Astrocyte (in vitro differentiated cells and primary cell): ENCODE data around the gene CCDC200. TPM values are rescaled to one million over a fixed set of nuclear protein-coding genes. Genes with fewer than 3 reads are reported as not detected.

Experiments used
- DNase-seq: peaks from one replicate; pipeline ENCODE4 v3.0.0-alpha.2; 2010; ENCODE audit warnings: low read depth
- FAIRE-seq: peaks from 2 replicates; lab custom pipeline; 2011; peaks lifted over from hg19 to GRCh38; lab: Jason Lieb, UNC
- H2AFZ ChIP-seq: 2 replicates; pipeline ENCODE4 v1.6.0; 2012; ENCODE audit warnings: low read depth, low read length, inconsistent platforms
- H3K27ac ChIP-seq: 2 replicates; pipeline ENCODE4 v1.5.1; 2011; ENCODE audit warnings: low read depth, low read length, inconsistent platforms
- H3K27me3 ChIP-seq: 2 replicates; pipeline ENCODE4 v1.6.0; 2011; ENCODE audit warnings: low read length, inconsistent platforms; ENCODE audit not compliant: insufficient read depth
- H3K36me3 ChIP-seq: 2 replicates; pipeline ENCODE4 v1.5.1; 2011; ENCODE audit warnings: low read length, inconsistent platforms; ENCODE audit not compliant: insufficient read depth
- H3K4me1 ChIP-seq: 2 replicates; pipeline ENCODE4 v1.5.1; 2011; ENCODE audit warnings: low read length, inconsistent platforms; ENCODE audit not compliant: insufficient read depth
- H3K4me2 ChIP-seq: 2 replicates; pipeline ENCODE4 v1.6.0; 2012; ENCODE audit warnings: low read length, inconsistent platforms
- H3K4me3 ChIP-seq: 2 replicates; pipeline ENCODE4 v1.5.1; 2011; ENCODE audit warnings: low read depth, mild to moderate bottlenecking, low read length, inconsistent platforms; ENCODE audit not compliant: insufficient read depth
- H3K79me2 ChIP-seq: 2 replicates; pipeline ENCODE4 v1.6.0; 2012; ENCODE audit warnings: mild to moderate bottlenecking, low read length, inconsistent platforms; ENCODE audit not compliant: insufficient read depth
- H3K9ac ChIP-seq: 2 replicates; pipeline ENCODE4 v1.6.0; 2012; ENCODE audit warnings: mild to moderate bottlenecking, low read length, inconsistent platforms
- H3K9me3 ChIP-seq: 2 replicates; pipeline ENCODE4 v1.5.1; 2012; ENCODE audit warnings: low read depth, mild to moderate bottlenecking, low read length, inconsistent platforms; ENCODE audit not compliant: insufficient read depth
- H4K20me1 ChIP-seq: 2 replicates; pipeline ENCODE4 v1.6.0; 2012; ENCODE audit warnings: low read length, inconsistent platforms; ENCODE audit not compliant: insufficient read depth
- H3K27ac Mint-ChIP-seq: one replicate; pipeline ENCODE4 v1.8.0; 2021; ENCODE audit warnings: mild to moderate bottlenecking, mixed read lengths; ENCODE audit not compliant: unreplicated experiment
- H3K27me3 Mint-ChIP-seq: one replicate; pipeline ENCODE4 v1.8.0; 2021; ENCODE audit warnings: low read depth, mixed read lengths; ENCODE audit not compliant: unreplicated experiment
- H3K36me3 Mint-ChIP-seq: one replicate; pipeline ENCODE4 v1.8.0; 2021; ENCODE audit warnings: low read depth, mixed read lengths; ENCODE audit not compliant: unreplicated experiment
- H3K4me1 Mint-ChIP-seq: one replicate; pipeline ENCODE4 v1.8.0; 2021; ENCODE audit warnings: low read depth, mixed read lengths; ENCODE audit not compliant: unreplicated experiment
- H3K4me3 Mint-ChIP-seq: one replicate; pipeline ENCODE4 v1.8.0; 2021; ENCODE audit warnings: mild to moderate bottlenecking, moderate library complexity, mixed read lengths; ENCODE audit not compliant: unreplicated experiment
- H3K9me3 Mint-ChIP-seq: one replicate; pipeline ENCODE4 v1.8.0; 2021; ENCODE audit warnings: mild to moderate bottlenecking, mixed read lengths; ENCODE audit not compliant: unreplicated experiment
- EZH2 ChIP-seq: IDR thresholded peaks from 2 replicates; pipeline ENCODE4 v1.6.1; 2012; ENCODE audit warnings: mild to moderate bottlenecking, low read length, inconsistent platforms; ENCODE audit not compliant: insufficient read depth
- total RNA-seq: library from RNA; stranded (reverse); gene quantifications from 2 replicates; pipeline ENCODE4 v1.2.1, GENCODE V29; 2021
- TF ChIP-seq, protein P1 (sequence below): IDR thresholded peaks from 2 replicates; pipeline ENCODE4 v1.5.1; 2011; ENCODE audit warnings: low read depth, mild to moderate bottlenecking, inconsistent platforms, low read length, moderate library complexity; ENCODE audit not compliant: insufficient read depth

The CCDC200 gene
- total RNA-seq, 1 donor from 2014 or later, result not detected

GRCh38 chr17:43217614-43218087, 10.8 kb downstream of the CCDC200 start:
- DNase-seq, result no peak
- H3K9me3 Mint-ChIP-seq, result no peaks in the 10 kb centered on the region
- H3K27ac Mint-ChIP-seq, result no peak overlapping the region

DNA sequence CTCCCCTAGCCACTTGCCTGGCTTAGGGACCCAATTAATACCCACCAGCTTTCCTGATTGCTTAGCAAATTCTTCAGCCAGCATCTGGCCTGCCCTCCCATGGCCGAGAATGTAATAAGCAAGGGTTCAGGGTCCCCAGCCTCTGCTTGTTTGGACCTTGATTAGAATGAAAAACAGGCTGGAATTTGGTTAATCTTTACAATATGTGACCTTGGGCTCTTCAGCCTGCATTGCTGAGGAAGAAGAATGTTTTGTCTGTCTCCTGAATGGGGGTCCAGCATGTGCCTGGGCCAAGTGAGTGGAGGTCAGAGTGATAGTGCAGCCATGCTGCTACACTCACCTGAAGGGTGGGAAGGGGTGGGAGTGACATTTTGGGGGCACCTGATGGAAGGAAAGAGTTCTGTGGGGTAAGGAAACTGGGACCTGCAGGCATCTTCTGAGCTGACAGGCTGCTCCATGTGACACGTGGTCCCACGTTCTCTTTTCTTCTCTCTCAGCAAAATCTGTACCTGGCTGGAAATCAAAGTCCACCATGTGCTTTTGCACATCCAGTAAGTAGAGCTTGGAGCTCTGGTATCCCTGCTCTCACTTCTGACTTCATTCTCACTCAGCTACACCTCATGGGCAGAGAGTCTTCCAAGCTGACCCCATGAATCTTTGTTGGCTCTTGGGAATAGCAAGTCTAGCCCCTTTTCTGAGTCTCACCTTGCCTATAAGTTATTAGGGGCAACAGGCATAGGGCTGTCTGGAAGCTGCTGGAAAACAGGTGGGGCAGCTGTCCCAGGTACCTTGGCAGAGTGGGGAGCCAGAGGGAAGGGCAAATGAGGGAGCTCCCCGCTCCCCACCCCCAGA, 11.4 kb downstream of the CCDC200 start:
- Histone ChIP-seq H3K36me3 (peaks cover 27% of the 10 kb centered on the region), H3K27me3 (no peaks in the 10 kb centered on the region), H3K4me1 (peaks cover 5% of the 10 kb centered on the region), H3K4me2 (no peak overlapping the region), H3K4me3 (no peak overlapping the region), H3K9me3 (no peaks in the 10 kb centered on the region), H2AFZ (no peak overlapping the region), H3K9ac (no peak overlapping the region), H4K20me1 (peaks cover 15% of the 10 kb centered on the region), H3K27ac (no peak overlapping the region), H3K79me2 (peaks cover 16% of the 10 kb centered on the region)
- H3K4me1 Mint-ChIP-seq, result peaks cover 6% of the 10 kb centered on the region
- H3K36me3 Mint-ChIP-seq, result peaks cover 30% of the 10 kb centered on the region
- no peak overlapping the region for H3K27ac Mint-ChIP-seq
- no peak overlapping the region for H3K4me3 Mint-ChIP-seq
- TF ChIP-seq EZH2, result no peak
- TF ChIP-seq, protein P1, sequence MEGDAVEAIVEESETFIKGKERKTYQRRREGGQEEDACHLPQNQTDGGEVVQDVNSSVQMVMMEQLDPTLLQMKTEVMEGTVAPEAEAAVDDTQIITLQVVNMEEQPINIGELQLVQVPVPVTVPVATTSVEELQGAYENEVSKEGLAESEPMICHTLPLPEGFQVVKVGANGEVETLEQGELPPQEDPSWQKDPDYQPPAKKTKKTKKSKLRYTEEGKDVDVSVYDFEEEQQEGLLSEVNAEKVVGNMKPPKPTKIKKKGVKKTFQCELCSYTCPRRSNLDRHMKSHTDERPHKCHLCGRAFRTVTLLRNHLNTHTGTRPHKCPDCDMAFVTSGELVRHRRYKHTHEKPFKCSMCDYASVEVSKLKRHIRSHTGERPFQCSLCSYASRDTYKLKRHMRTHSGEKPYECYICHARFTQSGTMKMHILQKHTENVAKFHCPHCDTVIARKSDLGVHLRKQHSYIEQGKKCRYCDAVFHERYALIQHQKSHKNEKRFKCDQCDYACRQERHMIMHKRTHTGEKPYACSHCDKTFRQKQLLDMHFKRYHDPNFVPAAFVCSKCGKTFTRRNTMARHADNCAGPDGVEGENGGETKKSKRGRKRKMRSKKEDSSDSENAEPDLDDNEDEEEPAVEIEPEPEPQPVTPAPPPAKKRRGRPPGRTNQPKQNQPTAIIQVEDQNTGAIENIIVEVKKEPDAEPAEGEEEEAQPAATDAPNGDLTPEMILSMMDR, result no peak
- no peaks in the 10 kb centered on the region for H3K9me3 Mint-ChIP-seq
- no peak for FAIRE-seq
- H3K27me3 Mint-ChIP-seq, result no peaks in the 10 kb centered on the region
- DNase-seq, result no peak

More at GRCh38 chr17:43217614-43218087, 10.8 kb downstream of the CCDC200 start:
- H3K9me3 ChIP-seq, result no peaks in the 10 kb centered on the region
- H3K4me1 ChIP-seq, result peaks cover 4% of the 10 kb centered on the region
- no peak overlapping the region for H3K4me2 ChIP-seq
- peaks cover 4% of the 10 kb centered on the region for H3K4me1 Mint-ChIP-seq
- peaks cover 30% of the 10 kb centered on the region for H3K36me3 Mint-ChIP-seq
- H3K27me3 ChIP-seq, result no peaks in the 10 kb centered on the region
- H3K36me3 ChIP-seq, result peaks cover 27% of the 10 kb centered on the region
- no peak overlapping the region for H3K9ac ChIP-seq
- TF ChIP-seq EZH2, result no peak
- TF ChIP-seq, protein P1, result no peak
- H4K20me1 ChIP-seq, result peaks cover 15% of the 10 kb centered on the region
- H3K27ac ChIP-seq, result no peak overlapping the region
- no peak overlapping the region for H3K4me3 ChIP-seq
- no peak overlapping the region for H2AFZ ChIP-seq
- no peak overlapping the region for H3K4me3 Mint-ChIP-seq
- FAIRE-seq, result no peak
- peaks cover 10% of the 10 kb centered on the region for H3K79me2 ChIP-seq
- no peaks in the 10 kb centered on the region for H3K27me3 Mint-ChIP-seq

DNA sequence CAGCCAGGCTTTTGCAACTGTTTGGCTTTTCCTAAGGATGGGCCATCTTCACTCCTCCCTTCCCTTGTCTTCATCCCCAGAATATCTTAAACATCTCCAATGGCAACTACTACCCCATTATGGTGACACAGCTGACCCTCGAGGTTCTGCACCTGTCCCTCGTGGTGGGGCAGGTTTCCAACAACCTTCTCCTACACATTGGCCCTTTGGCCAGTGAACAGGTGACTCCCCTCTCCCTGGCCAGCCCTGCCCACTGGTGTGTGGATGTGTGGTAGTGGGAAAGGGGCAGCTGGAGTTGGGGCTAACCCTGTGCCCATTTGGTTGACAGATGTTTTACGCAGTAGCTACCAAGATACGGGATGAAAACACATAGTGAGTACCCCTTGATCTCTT, 12.1 kb downstream of the CCDC200 start:
- Histone ChIP-seq H4K20me1 (peaks cover 15% of the 10 kb centered on the region), H3K4me1 (peaks cover 5% of the 10 kb centered on the region), H3K9ac (no peak overlapping the region), H2AFZ (no peak overlapping the region), H3K27ac (no peak overlapping the region), H3K4me2 (no peak overlapping the region), H3K9me3 (no peaks in the 10 kb centered on the region), H3K79me2 (peaks cover 16% of the 10 kb centered on the region), H3K36me3 (peaks cover 27% of the 10 kb centered on the region), H3K27me3 (no peaks in the 10 kb centered on the region), H3K4me3 (no peak overlapping the region)
- Mint-ChIP-seq H3K27ac (no peak overlapping the region), H3K4me1 (peaks cover 6% of the 10 kb centered on the region), H3K9me3 (no peaks in the 10 kb centered on the region), H3K27me3 (no peaks in the 10 kb centered on the region), H3K4me3 (no peak overlapping the region), H3K36me3 (peaks cover 30% of the 10 kb centered on the region)
- no peak for DNase-seq
- TF ChIP-seq, protein P1, result no peak
- TF ChIP-seq EZH2, result no peak
- no peak for FAIRE-seq
